Measurements from ENCODE around the gene ADAM12. TPM values are rescaled to one million over a fixed set of nuclear protein-coding genes. Genes with fewer than 3 reads are reported as not detected.

The ADAM12 gene
- polyA plus RNA-seq, 1 of the 3 experiments (the other 2 are of a cell fraction), result 25.0 TPM

DNA sequence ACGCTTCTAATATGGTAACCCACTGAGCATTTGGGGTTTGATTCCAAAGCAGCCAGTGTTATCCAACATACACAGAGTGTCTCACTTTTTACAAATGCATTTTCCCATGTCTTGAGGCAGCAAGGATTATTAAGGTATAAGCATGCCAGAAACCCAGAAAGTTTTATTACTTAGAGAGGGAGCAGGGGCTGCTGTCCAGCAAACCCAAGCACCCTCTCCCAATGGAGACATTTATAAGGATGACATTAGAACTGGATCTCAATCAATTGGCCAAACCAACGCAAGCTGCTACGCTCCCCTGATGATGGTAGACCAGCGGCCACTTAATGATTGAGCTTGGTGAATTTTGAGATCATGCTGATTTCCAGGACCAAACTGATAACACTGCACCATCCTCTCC lies 315.7 kb downstream of the ADAM12 start:
- WGBS (ENCODE audit: low lambda C conversion rate), result 94% methylated on average over 4 of the region's 4 CpGs
- Histone ChIP-seq H3K9me3 (no peaks in the 10 kb centered on the region), H3F3A (replicated peaks; ENCODE audit: insufficient read depth) (peaks cover 18% of the 10 kb centered on the region), H3K79me2 (ENCODE audit: insufficient read depth) (no peaks in the 10 kb centered on the region), H4K20me1 (ENCODE audit: insufficient read depth) (no peaks in the 10 kb centered on the region), H3K27me3 (ENCODE audit: insufficient read depth) (no peaks in the 10 kb centered on the region), H3K4me3 (ENCODE audit: low read depth in 2 of 2, low read length in 1 of 2) (no peak overlapping the region), H2AFZ (ENCODE audit: low read depth) (no peak overlapping the region), H3K4me1 (ENCODE audit: control insufficient read depth in 1 of 2, insufficient read depth in 2 of 2, low read depth in 1 of 2, low read length in 1 of 2) (peaks cover 0 to 5% of the 10 kb centered on the region in 2 experiments; a peak in 1 of 4 replicates), H3K27ac (ENCODE audit: low read depth in 2 of 2, low read length in 1 of 2) (peak overlapping the region in 1 of 2 experiments; percentile 74; a peak in 2 of 4 replicates), H3K36me3 (replicated peaks in 1 of 2; ENCODE audit: control insufficient read depth in 1 of 2, insufficient read depth in 2 of 2, low read length in 1 of 2) (peaks cover 0 to 3% of the 10 kb centered on the region in 2 experiments), H3K9ac (no peak overlapping the region), H3K4me2 (no peak overlapping the region; the same call in 1 of the 2 replicates), H3K9me2 (no peaks in the 10 kb centered on the region)
- ChIA-PET CTCF (no interaction called here), POLR2A (no interaction called here)
- DNase-seq, result no peak
- TF ChIP-seq, protein P1, sequence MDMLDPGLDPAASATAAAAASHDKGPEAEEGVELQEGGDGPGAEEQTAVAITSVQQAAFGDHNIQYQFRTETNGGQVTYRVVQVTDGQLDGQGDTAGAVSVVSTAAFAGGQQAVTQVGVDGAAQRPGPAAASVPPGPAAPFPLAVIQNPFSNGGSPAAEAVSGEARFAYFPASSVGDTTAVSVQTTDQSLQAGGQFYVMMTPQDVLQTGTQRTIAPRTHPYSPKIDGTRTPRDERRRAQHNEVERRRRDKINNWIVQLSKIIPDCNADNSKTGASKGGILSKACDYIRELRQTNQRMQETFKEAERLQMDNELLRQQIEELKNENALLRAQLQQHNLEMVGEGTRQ (IDR thresholded peaks at IDR 0.05; ENCODE audit: borderline replicate concordance, low read depth, low read length), result no peak
- TF ChIP-seq FOXJ3 (CRISPR knock-in tag; IDR thresholded peaks at IDR 0.05) (no peak), FOSL2 (IDR thresholded peaks at IDR 0.05; ENCODE audit: borderline replicate concordance, low read depth) (no peak)
- TF ChIP-seq, protein P2, sequence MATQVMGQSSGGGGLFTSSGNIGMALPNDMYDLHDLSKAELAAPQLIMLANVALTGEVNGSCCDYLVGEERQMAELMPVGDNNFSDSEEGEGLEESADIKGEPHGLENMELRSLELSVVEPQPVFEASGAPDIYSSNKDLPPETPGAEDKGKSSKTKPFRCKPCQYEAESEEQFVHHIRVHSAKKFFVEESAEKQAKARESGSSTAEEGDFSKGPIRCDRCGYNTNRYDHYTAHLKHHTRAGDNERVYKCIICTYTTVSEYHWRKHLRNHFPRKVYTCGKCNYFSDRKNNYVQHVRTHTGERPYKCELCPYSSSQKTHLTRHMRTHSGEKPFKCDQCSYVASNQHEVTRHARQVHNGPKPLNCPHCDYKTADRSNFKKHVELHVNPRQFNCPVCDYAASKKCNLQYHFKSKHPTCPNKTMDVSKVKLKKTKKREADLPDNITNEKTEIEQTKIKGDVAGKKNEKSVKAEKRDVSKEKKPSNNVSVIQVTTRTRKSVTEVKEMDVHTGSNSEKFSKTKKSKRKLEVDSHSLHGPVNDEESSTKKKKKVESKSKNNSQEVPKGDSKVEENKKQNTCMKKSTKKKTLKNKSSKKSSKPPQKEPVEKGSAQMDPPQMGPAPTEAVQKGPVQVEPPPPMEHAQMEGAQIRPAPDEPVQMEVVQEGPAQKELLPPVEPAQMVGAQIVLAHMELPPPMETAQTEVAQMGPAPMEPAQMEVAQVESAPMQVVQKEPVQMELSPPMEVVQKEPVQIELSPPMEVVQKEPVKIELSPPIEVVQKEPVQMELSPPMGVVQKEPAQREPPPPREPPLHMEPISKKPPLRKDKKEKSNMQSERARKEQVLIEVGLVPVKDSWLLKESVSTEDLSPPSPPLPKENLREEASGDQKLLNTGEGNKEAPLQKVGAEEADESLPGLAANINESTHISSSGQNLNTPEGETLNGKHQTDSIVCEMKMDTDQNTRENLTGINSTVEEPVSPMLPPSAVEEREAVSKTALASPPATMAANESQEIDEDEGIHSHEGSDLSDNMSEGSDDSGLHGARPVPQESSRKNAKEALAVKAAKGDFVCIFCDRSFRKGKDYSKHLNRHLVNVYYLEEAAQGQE (IDR thresholded peaks at IDR 0.05; ENCODE audit: low read depth, low read length), result peak; percentile 62; the same call in 1 of the 2 replicates

DNA sequence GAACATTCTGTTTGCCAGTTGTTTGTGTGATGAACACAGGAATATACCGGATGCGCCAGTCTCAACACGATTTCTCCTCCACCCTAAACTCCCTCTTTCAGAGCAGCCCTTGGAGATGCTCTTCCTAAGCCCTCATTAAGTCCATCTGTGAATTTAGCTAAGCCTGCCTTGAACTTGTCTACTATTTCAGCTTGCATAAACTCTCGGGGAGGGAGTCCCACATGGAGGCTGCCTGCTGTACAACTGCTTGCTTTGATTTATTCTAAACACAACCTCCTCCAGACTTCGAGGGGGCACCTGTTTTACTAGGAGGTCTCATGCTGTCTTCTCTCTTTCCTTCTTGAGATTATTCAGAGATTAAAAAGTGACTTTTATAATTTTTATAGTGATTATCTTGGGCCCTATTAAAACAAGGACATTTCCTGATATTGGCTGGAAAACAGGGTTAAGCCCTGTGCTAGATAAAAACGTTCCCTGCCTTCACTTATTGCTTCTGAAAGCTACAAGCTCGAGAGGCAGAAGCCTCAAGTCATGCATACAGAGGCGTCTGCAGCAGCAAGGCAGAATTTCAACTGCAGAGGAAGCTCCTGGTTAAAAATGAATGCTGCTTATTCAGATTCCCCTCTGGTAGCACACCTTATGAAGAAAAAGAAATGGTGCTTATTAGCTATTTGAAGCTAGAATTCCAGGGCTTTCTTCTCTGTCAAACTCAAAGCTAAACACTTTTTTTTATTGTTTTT lies 317.6 kb downstream of the ADAM12 start:
- H3K4me3 ChIP-seq (ENCODE audit: low read depth in 2 of 2, low read length in 1 of 2), result no peak overlapping the region
- no peak for DNase-seq
- H3K27ac ChIP-seq (ENCODE audit: low read depth in 2 of 2, low read length in 1 of 2), result no peak overlapping the region
- no peaks in the 10 kb centered on the region for H3K79me2 ChIP-seq (ENCODE audit: insufficient read depth)
- peaks cover 18% of the 10 kb centered on the region for H3F3A ChIP-seq (replicated peaks; ENCODE audit: insufficient read depth)
- peaks cover 0 to 3% of the 10 kb centered on the region in 2 experiments for H3K36me3 ChIP-seq (replicated peaks in 1 of 2; ENCODE audit: control insufficient read depth in 1 of 2, insufficient read depth in 2 of 2, low read length in 1 of 2)
- no peaks in the 10 kb centered on the region for H3K9me2 ChIP-seq
- H2AFZ ChIP-seq (ENCODE audit: low read depth), result no peak overlapping the region
- POLR2A ChIA-PET, result no interaction called here
- no peak overlapping the region for H3K4me2 ChIP-seq
- H3K9me3 ChIP-seq, result no peaks in the 10 kb centered on the region
- no peak overlapping the region for H3K9ac ChIP-seq
- H4K20me1 ChIP-seq (ENCODE audit: insufficient read depth), result no peaks in the 10 kb centered on the region
- peaks cover 6 to 7% of the 10 kb centered on the region in 2 experiments; a peak in 3 of 4 replicates for H3K4me1 ChIP-seq (ENCODE audit: control insufficient read depth in 1 of 2, insufficient read depth in 2 of 2, low read depth in 1 of 2, low read length in 1 of 2)
- WGBS (ENCODE audit: low lambda C conversion rate), result 77% methylated on average over 8 of the region's 8 CpGs
- H3K27me3 ChIP-seq (ENCODE audit: insufficient read depth), result no peaks in the 10 kb centered on the region
- TF ChIP-seq, protein P3, sequence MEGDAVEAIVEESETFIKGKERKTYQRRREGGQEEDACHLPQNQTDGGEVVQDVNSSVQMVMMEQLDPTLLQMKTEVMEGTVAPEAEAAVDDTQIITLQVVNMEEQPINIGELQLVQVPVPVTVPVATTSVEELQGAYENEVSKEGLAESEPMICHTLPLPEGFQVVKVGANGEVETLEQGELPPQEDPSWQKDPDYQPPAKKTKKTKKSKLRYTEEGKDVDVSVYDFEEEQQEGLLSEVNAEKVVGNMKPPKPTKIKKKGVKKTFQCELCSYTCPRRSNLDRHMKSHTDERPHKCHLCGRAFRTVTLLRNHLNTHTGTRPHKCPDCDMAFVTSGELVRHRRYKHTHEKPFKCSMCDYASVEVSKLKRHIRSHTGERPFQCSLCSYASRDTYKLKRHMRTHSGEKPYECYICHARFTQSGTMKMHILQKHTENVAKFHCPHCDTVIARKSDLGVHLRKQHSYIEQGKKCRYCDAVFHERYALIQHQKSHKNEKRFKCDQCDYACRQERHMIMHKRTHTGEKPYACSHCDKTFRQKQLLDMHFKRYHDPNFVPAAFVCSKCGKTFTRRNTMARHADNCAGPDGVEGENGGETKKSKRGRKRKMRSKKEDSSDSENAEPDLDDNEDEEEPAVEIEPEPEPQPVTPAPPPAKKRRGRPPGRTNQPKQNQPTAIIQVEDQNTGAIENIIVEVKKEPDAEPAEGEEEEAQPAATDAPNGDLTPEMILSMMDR (IDR thresholded peaks at IDR 0.05), result no peak
- TF ChIP-seq CHD2 (IDR thresholded peaks at IDR 0.05; ENCODE audit: low read length, partially characterized antibody) (no peak), RXRA (IDR thresholded peaks at IDR 0.05; ENCODE audit: borderline replicate concordance, low read depth) (no peak), SIN3A (IDR thresholded peaks at IDR 0.05; ENCODE audit: borderline replicate concordance, low read depth, low read length) (no peak), TAF1 (IDR thresholded peaks at IDR 0.05; ENCODE audit: borderline replicate concordance, low read depth, low read length) (no peak), ELF1 (IDR thresholded peaks at IDR 0.05) (no peak), RCOR1 (IDR thresholded peaks at IDR 0.05; ENCODE audit: low read length) (no peak), RFX5 (IDR thresholded peaks at IDR 0.05; ENCODE audit: low read length) (no peak)
- TF ChIP-seq, protein P4, sequence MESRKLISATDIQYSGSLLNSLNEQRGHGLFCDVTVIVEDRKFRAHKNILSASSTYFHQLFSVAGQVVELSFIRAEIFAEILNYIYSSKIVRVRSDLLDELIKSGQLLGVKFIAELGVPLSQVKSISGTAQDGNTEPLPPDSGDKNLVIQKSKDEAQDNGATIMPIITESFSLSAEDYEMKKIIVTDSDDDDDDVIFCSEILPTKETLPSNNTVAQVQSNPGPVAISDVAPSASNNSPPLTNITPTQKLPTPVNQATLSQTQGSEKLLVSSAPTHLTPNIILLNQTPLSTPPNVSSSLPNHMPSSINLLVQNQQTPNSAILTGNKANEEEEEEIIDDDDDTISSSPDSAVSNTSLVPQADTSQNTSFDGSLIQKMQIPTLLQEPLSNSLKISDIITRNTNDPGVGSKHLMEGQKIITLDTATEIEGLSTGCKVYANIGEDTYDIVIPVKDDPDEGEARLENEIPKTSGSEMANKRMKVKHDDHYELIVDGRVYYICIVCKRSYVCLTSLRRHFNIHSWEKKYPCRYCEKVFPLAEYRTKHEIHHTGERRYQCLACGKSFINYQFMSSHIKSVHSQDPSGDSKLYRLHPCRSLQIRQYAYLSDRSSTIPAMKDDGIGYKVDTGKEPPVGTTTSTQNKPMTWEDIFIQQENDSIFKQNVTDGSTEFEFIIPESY (IDR thresholded peaks at IDR 0.05; ENCODE audit: borderline replicate concordance, low read depth), result no peak
- CTCF ChIA-PET, result interaction anchor here (1.2 kb wide), 1 partner anchor 316 kb away, joined by 3 read pairs; no protein-coding TSS in a partner anchor

Data from SK-N-SH (cell line).